Measurements from ENCODE around the gene BAIAP3.

The BAIAP3 gene

GRCh38 chr16:1309888-1310831 lies 23.3 kb upstream of the BAIAP3 start:
- peak overlapping the region; percentile 98 for H3K27ac Mint-ChIP-seq
- H3K4me3 Mint-ChIP-seq, result peak overlapping the region; percentile 99
- no peaks in the 10 kb centered on the region for H3K9me3 Mint-ChIP-seq (ENCODE audit: low read depth)
- peaks cover 2% of the 10 kb centered on the region for H3K36me3 Mint-ChIP-seq
- no peaks in the 10 kb centered on the region for H3K27me3 Mint-ChIP-seq
- H3K4me1 Mint-ChIP-seq (ENCODE audit: low read depth), result peaks cover 46% of the 10 kb centered on the region

- H3K4me1 Mint-ChIP-seq (ENCODE audit: low read depth), result peaks cover 43% of the 10 kb centered on the region
- H3K27ac Mint-ChIP-seq, result peak overlapping the region; percentile 98
- peak overlapping the region; percentile 99 for H3K4me3 Mint-ChIP-seq
- no peaks in the 10 kb centered on the region for H3K9me3 Mint-ChIP-seq (ENCODE audit: low read depth)
- H3K27me3 Mint-ChIP-seq, result no peaks in the 10 kb centered on the region
- peaks cover 2% of the 10 kb centered on the region for H3K36me3 Mint-ChIP-seq
Observed at GRCh38 chr16:1310832-1311200, 22.6 kb upstream of the BAIAP3 start.

- Mint-ChIP-seq H3K9me3 (ENCODE audit: low read depth) (no peaks in the 10 kb centered on the region), H3K27me3 (no peaks in the 10 kb centered on the region), H3K27ac (peak overlapping the region; percentile 98), H3K4me3 (peak overlapping the region; percentile 99), H3K36me3 (peaks cover 2% of the 10 kb centered on the region), H3K4me1 (ENCODE audit: low read depth) (peaks cover 38% of the 10 kb centered on the region)
Observed at GRCh38 chr16:1311212-1311737, 22.2 kb upstream of the BAIAP3 start.

GRCh38 chr16:1311738-1312466 lies 21.5 kb upstream of the BAIAP3 start:
- H3K4me1 Mint-ChIP-seq (ENCODE audit: low read depth), result peaks cover 35% of the 10 kb centered on the region
- no peaks in the 10 kb centered on the region for H3K9me3 Mint-ChIP-seq (ENCODE audit: low read depth)
- H3K36me3 Mint-ChIP-seq, result peaks cover 2% of the 10 kb centered on the region
- peak overlapping the region; percentile 99 for H3K4me3 Mint-ChIP-seq
- no peak overlapping the region for H3K27ac Mint-ChIP-seq
- no peaks in the 10 kb centered on the region for H3K27me3 Mint-ChIP-seq

GRCh38 chr16:1312467-1312816 lies 21.0 kb upstream of the BAIAP3 start:
- Mint-ChIP-seq H3K27me3 (no peaks in the 10 kb centered on the region), H3K4me3 (peak overlapping the region; percentile 65), H3K9me3 (ENCODE audit: low read depth) (no peaks in the 10 kb centered on the region), H3K36me3 (peaks cover 2% of the 10 kb centered on the region), H3K4me1 (ENCODE audit: low read depth) (peaks cover 35% of the 10 kb centered on the region), H3K27ac (peak overlapping the region; percentile 46)

- Mint-ChIP-seq H3K27me3 (no peaks in the 10 kb centered on the region), H3K36me3 (peaks cover 2% of the 10 kb centered on the region), H3K4me1 (ENCODE audit: low read depth) (peaks cover 34% of the 10 kb centered on the region), H3K27ac (peak overlapping the region; percentile 46), H3K4me3 (peak overlapping the region; percentile 65), H3K9me3 (ENCODE audit: low read depth) (no peaks in the 10 kb centered on the region)
Observed at GRCh38 chr16:1312903-1313302, 20.5 kb upstream of the BAIAP3 start.

GRCh38 chr16:1313721-1314369 lies 19.6 kb upstream of the BAIAP3 start:
- no peaks in the 10 kb centered on the region for H3K9me3 Mint-ChIP-seq (ENCODE audit: low read depth)
- H3K36me3 Mint-ChIP-seq, result peaks cover 2% of the 10 kb centered on the region
- H3K27me3 Mint-ChIP-seq, result no peaks in the 10 kb centered on the region
- no peak overlapping the region for H3K4me3 Mint-ChIP-seq
- H3K27ac Mint-ChIP-seq, result peak overlapping the region; percentile 54
- H3K4me1 Mint-ChIP-seq (ENCODE audit: low read depth), result peaks cover 28% of the 10 kb centered on the region

GRCh38 chr16:1314399-1315068 lies 18.9 kb upstream of the BAIAP3 start:
- H3K27me3 Mint-ChIP-seq, result no peaks in the 10 kb centered on the region
- H3K4me3 Mint-ChIP-seq, result no peak overlapping the region
- peaks cover 2% of the 10 kb centered on the region for H3K36me3 Mint-ChIP-seq
- H3K27ac Mint-ChIP-seq, result peak overlapping the region; percentile 54
- no peaks in the 10 kb centered on the region for H3K9me3 Mint-ChIP-seq (ENCODE audit: low read depth)
- peaks cover 28% of the 10 kb centered on the region for H3K4me1 Mint-ChIP-seq (ENCODE audit: low read depth)

GRCh38 chr16:1315081-1316032 lies 18.1 kb upstream of the BAIAP3 start:
- Mint-ChIP-seq H3K27me3 (no peaks in the 10 kb centered on the region), H3K4me1 (ENCODE audit: low read depth) (peaks cover 25% of the 10 kb centered on the region), H3K9me3 (ENCODE audit: low read depth) (no peaks in the 10 kb centered on the region), H3K36me3 (no peaks in the 10 kb centered on the region), H3K4me3 (no peak overlapping the region), H3K27ac (no peak overlapping the region)

- Mint-ChIP-seq H3K4me1 (ENCODE audit: low read depth) (peaks cover 22% of the 10 kb centered on the region), H3K27ac (peak overlapping the region; percentile 61), H3K36me3 (no peaks in the 10 kb centered on the region), H3K9me3 (ENCODE audit: low read depth) (no peaks in the 10 kb centered on the region), H3K4me3 (no peak overlapping the region), H3K27me3 (no peaks in the 10 kb centered on the region)
Observed at GRCh38 chr16:1316033-1316405, 17.4 kb upstream of the BAIAP3 start.

GRCh38 chr16:1317479-1318267 lies 15.8 kb upstream of the BAIAP3 start:
- H3K9me3 Mint-ChIP-seq (ENCODE audit: low read depth), result no peaks in the 10 kb centered on the region
- H3K36me3 Mint-ChIP-seq, result no peaks in the 10 kb centered on the region
- H3K27ac Mint-ChIP-seq, result no peak overlapping the region
- H3K27me3 Mint-ChIP-seq, result no peaks in the 10 kb centered on the region
- no peak overlapping the region for H3K4me3 Mint-ChIP-seq
- peaks cover 14% of the 10 kb centered on the region for H3K4me1 Mint-ChIP-seq (ENCODE audit: low read depth)

GRCh38 chr16:1318268-1318545 lies 15.2 kb upstream of the BAIAP3 start:
- Mint-ChIP-seq H3K36me3 (no peaks in the 10 kb centered on the region), H3K4me3 (no peak overlapping the region), H3K27ac (no peak overlapping the region), H3K27me3 (no peaks in the 10 kb centered on the region), H3K9me3 (ENCODE audit: low read depth) (no peaks in the 10 kb centered on the region), H3K4me1 (ENCODE audit: low read depth) (peaks cover 8% of the 10 kb centered on the region)

GRCh38 chr16:1319041-1319440 lies 14.4 kb upstream of the BAIAP3 start:
- Mint-ChIP-seq H3K27me3 (no peaks in the 10 kb centered on the region), H3K4me3 (no peak overlapping the region), H3K27ac (no peak overlapping the region), H3K36me3 (no peaks in the 10 kb centered on the region), H3K9me3 (ENCODE audit: low read depth) (no peaks in the 10 kb centered on the region), H3K4me1 (ENCODE audit: low read depth) (peaks cover 8% of the 10 kb centered on the region)
